GM19468 (cell line): ENCODE measurements around the gene ALDH1A3.

Experiments used
- ATAC-seq: cut with Tn5 transposase; IDR thresholded peaks from one replicate; pipeline ENCODE4 v1.9.1; 2021; ENCODE audit warnings: mild to moderate bottlenecking, moderate library complexity, moderate number of reproducible peaks; ENCODE audit not compliant: unreplicated experiment; ENCODE audit errors: extremely low read depth

Gene ALDH1A3

GRCh38 chr15:100856867-100857266, 22.8 kb upstream of the ALDH1A3 start:
- ATAC-seq = no peak

- no peak for ATAC-seq
These were observed 21.3 kb upstream of the ALDH1A3 start for GRCh38 chr15:100858294-100858693.

DNA sequence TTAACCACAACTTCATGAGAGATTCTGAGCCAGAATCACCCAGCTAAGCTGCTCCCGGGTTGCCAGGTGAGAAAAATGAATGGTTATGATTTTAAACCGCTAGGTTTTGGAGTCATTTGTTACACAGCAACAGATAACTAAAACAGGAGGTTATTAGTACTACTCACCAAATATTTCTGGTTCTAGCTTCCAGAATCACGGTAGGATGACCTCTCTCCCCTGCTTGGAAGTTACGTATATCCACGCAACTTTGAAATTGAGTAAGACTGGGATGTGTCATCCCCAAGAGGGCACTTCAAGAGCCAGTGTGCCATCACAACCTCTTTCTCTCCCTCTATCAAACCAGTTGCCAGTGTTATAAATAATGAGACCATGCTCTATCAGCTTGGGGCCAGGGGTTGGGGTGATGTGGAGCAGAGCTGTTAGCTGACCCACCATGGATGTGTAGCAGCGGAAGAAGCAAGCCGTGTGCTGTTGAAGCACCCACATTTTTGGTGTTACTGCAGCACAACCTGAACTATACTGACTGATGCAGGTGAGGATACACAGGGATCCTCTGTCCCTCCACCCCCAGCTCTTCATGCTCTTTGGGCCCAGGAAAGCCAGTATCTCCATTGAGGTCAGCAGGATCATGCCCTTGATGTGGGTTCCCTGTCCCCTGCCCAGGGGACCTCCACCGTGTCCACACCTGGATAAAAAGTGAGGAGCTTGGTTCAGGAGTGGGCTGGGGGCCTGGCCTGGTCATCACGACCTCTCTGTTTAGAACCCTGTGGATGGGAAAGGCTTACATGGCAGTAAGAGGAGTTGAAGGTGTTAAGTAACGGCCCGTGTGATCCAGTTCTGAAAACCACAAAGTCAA, 19.4 kb upstream of the ALDH1A3 start:
- no peak for ATAC-seq

- ATAC-seq = no peak
These were observed 18.7 kb upstream of the ALDH1A3 start for GRCh38 chr15:100860829-100861510.

GRCh38 chr15:100861511-100861991, 18.1 kb upstream of the ALDH1A3 start:
- no peak for ATAC-seq

GRCh38 chr15:100862162-100862561, 17.5 kb upstream of the ALDH1A3 start:
- ATAC-seq = no peak

DNA sequence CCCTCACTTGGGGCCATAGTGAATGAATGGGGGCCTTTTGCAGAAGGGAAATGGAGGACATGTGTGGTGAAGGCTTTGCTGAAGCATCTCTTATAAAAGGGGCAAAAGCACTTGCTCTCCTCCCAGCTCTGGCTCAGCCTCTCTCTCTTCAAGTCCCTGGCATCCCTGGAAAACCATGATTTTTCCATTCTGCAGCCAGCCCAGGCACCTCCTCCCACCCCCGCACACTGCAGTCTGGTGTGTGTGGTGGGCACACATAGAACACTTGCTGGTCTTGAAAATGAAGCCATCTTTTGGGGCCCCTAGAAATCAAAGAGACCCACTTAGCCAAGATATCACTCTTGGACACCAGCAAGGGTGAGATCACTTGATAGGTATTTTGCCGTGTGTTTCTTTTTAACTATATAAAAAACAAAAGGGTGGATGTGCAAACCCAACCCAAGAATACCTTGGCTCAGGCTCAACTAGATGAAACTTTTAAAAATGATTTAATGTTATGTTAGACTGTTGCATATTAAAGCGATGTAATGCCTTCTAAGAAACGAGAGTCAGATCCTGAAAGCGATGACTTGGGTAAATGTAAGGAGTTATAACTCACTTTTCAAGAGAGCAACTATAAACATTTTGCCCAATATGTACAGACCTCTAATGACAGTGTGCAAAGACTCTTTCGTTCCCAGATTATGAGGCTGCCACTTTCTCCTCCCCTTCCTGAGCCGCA, 16.4 kb upstream of the ALDH1A3 start:
- no peak for ATAC-seq

GRCh38 chr15:100863796-100864267, 15.8 kb upstream of the ALDH1A3 start:
- no peak for ATAC-seq

DNA sequence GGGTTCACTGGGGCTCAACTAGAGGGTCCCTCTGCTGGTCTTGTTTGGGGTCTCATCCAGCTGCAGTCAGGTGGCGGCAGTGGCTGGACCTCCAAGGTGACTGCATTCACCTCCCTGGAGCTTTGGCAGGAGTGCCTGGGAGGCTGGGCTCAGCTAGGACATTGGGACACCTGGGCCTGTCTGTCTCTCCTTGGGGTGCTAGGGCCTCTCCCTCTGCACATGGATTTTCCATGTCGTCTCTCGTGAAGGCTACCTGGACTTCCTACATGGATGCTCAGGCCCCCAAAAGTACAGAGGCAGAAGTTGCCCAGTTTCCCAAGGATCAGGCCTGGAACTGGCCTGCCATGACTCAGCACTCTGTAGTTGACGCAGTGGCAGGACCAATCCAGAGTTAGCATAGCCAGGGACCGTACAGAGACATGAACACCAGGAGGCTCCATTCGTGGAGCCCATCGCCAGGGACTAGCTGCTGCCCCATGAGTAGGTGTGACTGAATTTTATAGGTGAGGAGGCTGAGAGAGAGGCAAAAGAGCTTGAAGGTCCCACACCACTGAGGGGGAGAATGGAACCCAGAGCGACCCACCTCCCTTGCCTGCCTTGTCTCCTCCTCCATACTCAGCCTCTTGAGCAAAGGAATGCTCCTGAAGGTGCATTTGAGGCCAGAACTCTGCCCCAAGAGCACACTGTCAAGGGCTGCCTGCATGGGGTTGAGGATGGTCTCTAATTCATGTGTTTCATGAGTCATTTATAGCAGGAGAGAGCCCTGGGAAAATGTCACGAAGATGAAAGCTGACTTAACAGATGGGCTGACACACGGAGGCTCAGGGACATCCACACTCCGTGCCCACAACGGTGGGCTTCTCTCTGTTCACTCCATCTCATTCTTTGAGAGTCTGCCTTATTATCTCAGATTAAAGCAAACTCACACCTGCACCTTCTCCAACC, 13.0 kb upstream of the ALDH1A3 start:
- no peak for ATAC-seq

GRCh38 chr15:100867433-100867832, 12.2 kb upstream of the ALDH1A3 start:
- no peak for ATAC-seq

- no peak for ATAC-seq
These were observed 10.3 kb upstream of the ALDH1A3 start for GRCh38 chr15:100869151-100869999.

- ATAC-seq = peak; percentile 51
These were observed 6.5 kb upstream of the ALDH1A3 start for GRCh38 chr15:100873029-100873677.

DNA sequence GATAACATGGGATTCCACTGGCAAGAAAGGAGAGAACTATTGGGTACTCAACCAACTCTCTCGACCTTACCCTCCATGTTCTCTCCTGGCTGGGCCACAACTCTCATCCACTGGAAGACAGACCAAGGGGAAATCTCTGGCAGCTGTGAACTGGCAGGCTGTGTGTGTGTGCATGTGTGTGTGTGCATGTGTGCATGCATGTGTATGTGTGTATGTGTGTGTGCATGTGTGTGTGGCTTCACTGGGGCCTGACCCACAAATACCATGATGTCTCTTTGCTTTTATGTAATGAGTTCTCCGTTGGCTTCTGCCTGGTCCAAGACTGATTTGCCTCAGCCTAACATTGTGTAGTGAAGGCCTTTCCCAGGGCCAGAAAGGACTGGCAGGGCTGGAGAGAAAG, 4.1 kb upstream of the ALDH1A3 start:
- ATAC-seq = no peak

DNA sequence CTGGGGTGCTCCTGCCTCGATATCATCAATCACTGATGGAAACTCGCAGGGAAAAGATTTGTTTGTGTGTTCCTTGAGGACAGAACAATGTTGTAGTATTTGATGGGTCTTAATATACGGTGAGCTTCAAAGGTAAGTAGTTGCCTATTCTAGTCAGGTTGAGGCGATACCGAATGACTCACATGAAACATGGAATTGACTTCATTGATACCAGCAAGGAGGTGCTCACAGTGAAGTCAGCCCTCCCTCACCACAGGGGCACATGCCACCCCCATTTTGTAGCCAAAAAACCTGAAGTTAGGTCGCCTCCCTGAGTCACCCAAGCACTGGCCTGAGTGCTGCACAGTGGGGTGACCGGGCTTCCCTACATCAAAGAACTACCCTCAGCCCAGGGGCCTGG, 3.7 kb upstream of the ALDH1A3 start:
- ATAC-seq = no peak

DNA sequence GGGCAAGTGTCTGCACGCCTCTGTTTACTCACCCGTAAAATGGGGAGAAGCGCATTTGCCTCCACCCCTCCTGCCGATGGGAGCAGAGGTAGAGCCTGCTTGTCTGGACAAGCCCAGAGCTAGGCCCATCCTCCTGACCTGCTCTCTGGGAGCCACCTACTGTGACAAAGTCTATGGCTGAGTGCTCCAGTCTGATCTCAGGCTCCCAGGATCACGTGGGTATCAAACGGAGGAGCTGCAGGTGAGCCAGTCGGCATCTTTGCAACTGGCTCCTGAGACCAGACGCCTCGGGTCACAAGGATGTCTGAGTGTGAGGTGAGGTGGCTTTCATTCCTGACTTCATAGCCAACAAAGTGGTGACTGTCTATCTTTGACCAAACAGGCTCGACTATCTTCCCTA, 2.1 kb upstream of the ALDH1A3 start:
- ATAC-seq = no peak

- no peak for ATAC-seq
These were observed 1.5 kb upstream of the ALDH1A3 start for GRCh38 chr15:100878130-100878529.

- no peak for ATAC-seq
These were observed 983 bp upstream of the ALDH1A3 start for GRCh38 chr15:100878648-100879047.

DNA sequence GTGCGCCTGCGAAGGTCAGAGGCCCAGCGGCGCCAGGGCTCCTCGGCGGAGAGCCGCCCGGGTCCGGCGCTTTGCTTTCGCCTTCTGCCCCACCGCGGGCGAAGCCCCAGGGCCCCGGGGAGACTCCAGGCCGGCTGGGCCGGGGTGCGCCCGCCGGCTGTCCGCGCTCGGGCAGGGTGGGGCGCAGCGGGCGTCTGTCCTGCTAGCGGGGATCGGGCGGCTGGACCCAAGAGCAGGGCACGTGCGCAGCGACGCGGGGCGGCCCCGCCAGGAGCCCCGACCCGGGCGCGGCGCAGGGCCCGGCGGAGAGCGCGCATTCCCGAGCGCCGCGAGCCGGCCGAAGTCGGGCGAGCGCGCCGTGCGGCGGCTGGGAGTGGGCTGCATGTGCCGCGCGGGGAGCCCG, 569 bp upstream of the ALDH1A3 start:
- no peak for ATAC-seq
